ENCODE measurements around the gene ATG4A. TPM values are rescaled to one million over a fixed set of nuclear protein-coding genes. Genes with fewer than 3 reads are reported as not detected.
A peak's percentile ranks its signal among the peaks of the same experiment; 100 is the strongest.

The ATG4A gene
- total RNA-seq: 18.0 TPM
- long read RNA-seq, transcript ATG4A-203 (13 exons, 2,315 nt): major isoform, 9 of 15 reads
- long read RNA-seq, partial matches to known transcripts: 2 of 15 reads
- long read RNA-seq, other reads (novel, unspliced or antisense): 3 of 15 reads

GRCh38 chrX:108091264-108091877 lies at the start of gene ATG4A, which contains the start of gene PSMD10:
Gene ATG4A (plus strand): TSS chrX:108091778. CDS start chrX:108091827, 49 bp downstream.
Gene PSMD10 (minus strand): TSS chrX:108091542. CDS start chrX:108091520, 22 bp downstream.
- intact Hi-C loops (cut with DNase I): loop anchor here (5.0 kb wide), 1 partner anchor 46 kb away; no protein-coding TSS in a partner anchor
- peak; percentile 99 for ATAC-seq
- peak; percentile 96 for DNase-seq (ENCODE audit: missing footprints)

- DNase-seq (ENCODE audit: missing footprints) (no peak), ATAC-seq (no peak)
- intact Hi-C loops (cut with DNase I): no loop called here
Measured at GRCh38 chrX:108044554-108045256, 46.9 kb upstream of the ATG4A start, which contains the start of gene VSIG1. Gene VSIG1 (plus strand): TSS chrX:108045065. CDS start chrX:108045131, 66 bp downstream.

- intact Hi-C loops (cut with DNase I): no loop called here
- ATAC-seq (no peak), DNase-seq (ENCODE audit: missing footprints) (no peak)
Measured at GRCh38 chrX:108049649-108050048, 41.9 kb upstream of the ATG4A start.

GRCh38 chrX:108053218-108053617 lies 38.4 kb upstream of the ATG4A start:
- ATAC-seq (no peak), DNase-seq (ENCODE audit: missing footprints) (no peak)
- intact Hi-C loops (cut with DNase I): no loop called here

- intact Hi-C loops (cut with DNase I): no loop called here
- ATAC-seq: no peak
- no peak for DNase-seq (ENCODE audit: missing footprints)
Measured at GRCh38 chrX:108055546-108055945, 36.0 kb upstream of the ATG4A start.

GRCh38 chrX:108059801-108060200 lies 31.8 kb upstream of the ATG4A start:
- intact Hi-C loops (cut with DNase I): no loop called here
- no peak for ATAC-seq
- no peak for DNase-seq (ENCODE audit: missing footprints)

- intact Hi-C loops (cut with DNase I): no loop called here
- ATAC-seq (no peak), DNase-seq (ENCODE audit: missing footprints) (no peak)
Measured at GRCh38 chrX:108064001-108064400, 27.6 kb upstream of the ATG4A start.

GRCh38 chrX:108064613-108065012 lies 27.0 kb upstream of the ATG4A start:
- ATAC-seq: no peak
- intact Hi-C loops (cut with DNase I): no loop called here
- no peak for DNase-seq (ENCODE audit: missing footprints)

GRCh38 chrX:108068121-108068520 lies 23.5 kb upstream of the ATG4A start:
- DNase-seq (ENCODE audit: missing footprints) (no peak), ATAC-seq (no peak)
- intact Hi-C loops (cut with DNase I): no loop called here

GRCh38 chrX:108070891-108071290 lies 20.7 kb upstream of the ATG4A start:
- intact Hi-C loops (cut with DNase I): loop anchor here (5.0 kb wide), 1 partner anchor 49 kb away; no protein-coding TSS in a partner anchor
- DNase-seq (ENCODE audit: missing footprints): no peak
- ATAC-seq: no peak

GRCh38 chrX:108071578-108071977 lies 20.0 kb upstream of the ATG4A start:
- DNase-seq (ENCODE audit: missing footprints): no peak
- intact Hi-C loops (cut with DNase I): loop anchor here (5.0 kb wide), 1 partner anchor 49 kb away; no protein-coding TSS in a partner anchor

GRCh38 chrX:108072746-108073145 lies 18.8 kb upstream of the ATG4A start:
- ATAC-seq (no peak), DNase-seq (ENCODE audit: missing footprints) (no peak)
- intact Hi-C loops (cut with DNase I): loop anchor here (5.0 kb wide), 1 partner anchor 50 kb away; no protein-coding TSS in a partner anchor

More at GRCh38 chrX:108071578-108071977, 20.0 kb upstream of the ATG4A start:
- no peak for ATAC-seq

GRCh38 chrX:108081110-108081509 lies 10.5 kb upstream of the ATG4A start:
- intact Hi-C loops (cut with DNase I): no loop called here
- DNase-seq (ENCODE audit: missing footprints) (no peak), ATAC-seq (no peak)

GRCh38 chrX:108087792-108088191 lies 3.8 kb upstream of the ATG4A start:
- intact Hi-C loops (cut with DNase I): no loop called here
- ATAC-seq: no peak

GRCh38 chrX:108088511-108088910 lies 3.1 kb upstream of the ATG4A start:
- intact Hi-C loops (cut with DNase I): no loop called here
- no peak for ATAC-seq
- no peak for DNase-seq (ENCODE audit: missing footprints)

More at GRCh38 chrX:108087792-108088191, 3.8 kb upstream of the ATG4A start:
- DNase-seq (ENCODE audit: missing footprints): no peak

GRCh38 chrX:108090491-108091263 lies 901 bp upstream of the ATG4A start:
- intact Hi-C loops (cut with DNase I): loop anchor here (5.0 kb wide), 1 partner anchor 47 kb away; no protein-coding TSS in a partner anchor
- no peak for ATAC-seq
- DNase-seq (ENCODE audit: missing footprints): no peak

GRCh38 chrX:108091878-108092291 lies 307 bp downstream of the ATG4A start:
- intact Hi-C loops (cut with DNase I): loop anchor here (5.0 kb wide), 1 partner anchor 45 kb away; no protein-coding TSS in a partner anchor
- ATAC-seq (peak; percentile 19), DNase-seq (ENCODE audit: missing footprints) (no peak)

GRCh38 chrX:108097380-108097779 lies 5.8 kb downstream of the ATG4A start:
- intact Hi-C loops (cut with DNase I): no loop called here
- no peak for DNase-seq (ENCODE audit: missing footprints)

GRCh38 chrX:108105473-108105872 lies 13.9 kb downstream of the ATG4A start:
- intact Hi-C loops (cut with DNase I): no loop called here
- no peak for DNase-seq (ENCODE audit: missing footprints)
- no peak for ATAC-seq

More at GRCh38 chrX:108097380-108097779, 5.8 kb downstream of the ATG4A start:
- no peak for ATAC-seq

All from Right ventricle myocardium inferior (tissue), 1 donor.